Peyer's patch (tissue), 4 donors: ENCODE data around the gene AMN1.

Experiments used
- CTCF ChIP-seq, 6 experiments: fragments of 450-650 bp in 4 of 6; fragments of 200-600 bp in 2 of 6; sonication (generic) in 1 of 6; IDR thresholded peaks; one replicate each; pipeline ENCODE4 v1.5.1; 2017 to 2019; ENCODE audit warnings: antibody characterized with exemption in 6 of 6, mild to moderate bottlenecking in 3 of 6, moderate library complexity in 1 of 6
- POLR2A ChIP-seq, 2 donors: fragments of 450-650 bp; IDR thresholded peaks; one replicate each; pipeline ENCODE4 v1.5.1; 2017; ENCODE audit warnings: antibody characterized with exemption in 2 of 2, mild to moderate bottlenecking in 2 of 2, moderate library complexity in 2 of 2

DNA sequence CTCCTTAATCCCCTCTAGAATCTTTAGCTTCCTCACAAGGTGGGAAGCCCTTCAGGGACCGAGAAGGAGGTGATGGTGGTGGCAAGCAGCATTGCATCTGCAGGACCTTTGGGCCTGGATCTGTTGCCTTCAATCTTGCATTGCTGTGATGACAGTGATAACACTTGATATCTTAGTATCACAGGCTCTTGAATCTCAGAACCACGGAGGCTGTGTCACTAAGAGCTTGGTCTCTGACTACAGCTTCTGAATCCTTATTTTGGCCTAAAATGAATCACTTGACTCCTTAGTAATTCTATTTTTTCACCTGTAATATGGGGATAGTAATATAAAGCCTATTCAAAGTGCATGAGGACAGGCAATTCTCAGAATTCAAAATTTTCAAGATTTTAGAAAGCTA lies 8.9 kb upstream of the AMN1 start:
- TF ChIP-seq CTCF (IDR thresholded peaks at IDR 0.05) (no peak), POLR2A (IDR thresholded peaks at IDR 0.05) (no peak)
